ENCODE results near the gene S100A9. TPM values are rescaled to one million over a fixed set of nuclear protein-coding genes. Genes with fewer than 3 reads are reported as not detected.

The S100A9 gene
- total and polyA plus RNA-seq, 10 donors = 947 to 6,984 (median 2,376) TPM

DNA sequence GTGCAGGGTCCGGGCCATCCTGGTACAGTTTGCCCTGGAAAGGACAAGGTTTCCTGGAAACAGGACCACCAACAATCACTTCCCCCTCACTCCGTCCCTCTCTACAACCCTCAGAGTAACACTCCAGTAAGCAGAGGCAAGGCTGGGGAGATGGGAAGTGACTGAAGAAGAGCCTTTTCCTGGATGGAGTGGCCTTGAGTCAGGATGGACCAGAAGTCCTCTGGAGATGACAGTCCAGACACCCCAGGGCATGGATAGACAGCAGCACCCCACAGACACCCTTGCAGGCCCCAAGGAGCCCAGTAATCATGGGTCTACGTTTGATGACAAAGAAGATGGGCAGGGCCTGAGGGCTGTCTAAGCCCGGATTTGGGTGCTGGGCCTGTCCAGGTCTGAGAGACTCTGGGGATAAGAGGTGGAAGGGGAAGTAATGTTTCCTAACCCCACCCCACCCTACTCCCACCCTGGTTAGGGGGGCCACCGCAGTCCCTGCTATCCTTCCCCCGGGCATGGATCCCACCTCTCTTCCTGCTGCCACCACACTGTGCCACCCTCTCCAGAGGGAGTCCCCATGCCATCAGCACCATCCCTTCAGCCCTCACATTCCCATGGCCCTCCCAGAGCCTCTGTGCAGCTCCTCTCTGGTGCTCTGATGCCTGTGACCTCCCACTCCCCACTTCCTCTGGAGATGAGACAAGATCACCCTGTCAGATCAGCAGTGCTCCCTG lies 40.4 kb downstream of the S100A9 start:
- intact Hi-C loops (cut with DNase I; ENCODE audit: low total_unique reads) = no loop called here
- WGBS, 5 donors = 67 to 87% (median 78%) methylated on average over 5 to 6 of the region's 6 CpGs
- no peak overlapping the region for H3K4me3 ChIP-seq
- TF ChIP-seq POLR2A (IDR thresholded peaks at IDR 0.05) (no peak), POLR2AphosphoS5 (IDR thresholded peaks at IDR 0.05) (no peak)
- TF ChIP-seq, protein P1, sequence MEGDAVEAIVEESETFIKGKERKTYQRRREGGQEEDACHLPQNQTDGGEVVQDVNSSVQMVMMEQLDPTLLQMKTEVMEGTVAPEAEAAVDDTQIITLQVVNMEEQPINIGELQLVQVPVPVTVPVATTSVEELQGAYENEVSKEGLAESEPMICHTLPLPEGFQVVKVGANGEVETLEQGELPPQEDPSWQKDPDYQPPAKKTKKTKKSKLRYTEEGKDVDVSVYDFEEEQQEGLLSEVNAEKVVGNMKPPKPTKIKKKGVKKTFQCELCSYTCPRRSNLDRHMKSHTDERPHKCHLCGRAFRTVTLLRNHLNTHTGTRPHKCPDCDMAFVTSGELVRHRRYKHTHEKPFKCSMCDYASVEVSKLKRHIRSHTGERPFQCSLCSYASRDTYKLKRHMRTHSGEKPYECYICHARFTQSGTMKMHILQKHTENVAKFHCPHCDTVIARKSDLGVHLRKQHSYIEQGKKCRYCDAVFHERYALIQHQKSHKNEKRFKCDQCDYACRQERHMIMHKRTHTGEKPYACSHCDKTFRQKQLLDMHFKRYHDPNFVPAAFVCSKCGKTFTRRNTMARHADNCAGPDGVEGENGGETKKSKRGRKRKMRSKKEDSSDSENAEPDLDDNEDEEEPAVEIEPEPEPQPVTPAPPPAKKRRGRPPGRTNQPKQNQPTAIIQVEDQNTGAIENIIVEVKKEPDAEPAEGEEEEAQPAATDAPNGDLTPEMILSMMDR (IDR thresholded peaks at IDR 0.05 in 8 of 11, conservative IDR thresholded peaks at IDR 0.05 in 3 of 11) = no peak
- no peaks in the 10 kb centered on the region for H3K36me3 ChIP-seq
- H3K27me3 ChIP-seq (replicated peaks in 1 of 7) = peaks cover 0 to 48% (median 0%) of the 10 kb centered on the region in 7 donors
- peaks cover 0 to 25% (median 0%) of the 10 kb centered on the region in 6 donors for H3K4me1 ChIP-seq
- no peaks in the 10 kb centered on the region for H3K9me3 ChIP-seq
- no peak for DNase-seq
- H3K27ac ChIP-seq = peak overlapping the region in 1 of 8 donors; percentile 95

DNA sequence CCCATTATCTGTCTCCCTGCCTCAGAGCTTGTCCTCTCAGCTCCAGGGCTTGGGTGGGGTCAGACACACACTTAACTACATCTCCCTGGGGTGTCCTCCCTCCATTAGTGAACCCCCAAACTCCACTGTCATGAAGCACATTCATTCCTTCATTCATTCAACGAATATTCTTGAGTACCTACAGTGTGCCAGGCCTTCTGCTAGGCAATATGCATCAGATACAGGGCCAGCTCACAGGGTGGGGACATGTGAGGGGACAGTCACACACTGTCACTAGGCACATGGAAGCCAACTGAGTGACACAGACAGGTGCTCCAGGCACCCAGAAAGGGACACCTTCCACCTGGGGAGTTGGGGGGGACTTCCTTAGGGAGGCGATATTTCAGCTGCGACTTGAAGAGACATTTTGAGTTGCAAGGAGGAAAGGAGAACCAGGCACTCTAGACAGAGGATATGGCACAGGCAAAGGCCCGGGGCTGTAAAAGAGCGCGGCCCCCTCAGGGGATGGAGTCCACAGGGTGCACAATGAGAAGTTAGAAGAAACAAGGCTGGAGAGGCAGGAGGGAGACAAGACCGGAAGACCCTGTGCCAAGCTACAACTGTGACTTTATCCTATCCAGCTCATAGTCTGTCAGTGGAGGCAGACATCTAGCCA lies 41.9 kb downstream of the S100A9 start:
- peaks cover 0 to 40% (median 0%) of the 10 kb centered on the region in 7 donors for H3K27me3 ChIP-seq (replicated peaks in 1 of 7)
- intact Hi-C loops (cut with DNase I; ENCODE audit: low total_unique reads) = no loop called here
- H3K27ac ChIP-seq = no peak overlapping the region
- DNase-seq = no peak
- H3K9me3 ChIP-seq = no peaks in the 10 kb centered on the region
- 86 to 96% (median 91%) methylated on average over 7 of the region's 7 CpGs for WGBS, 5 donors
- TF ChIP-seq POLR2A (IDR thresholded peaks at IDR 0.05) = no peak
- no peak for TF ChIP-seq POLR2AphosphoS5 (IDR thresholded peaks at IDR 0.05)
- TF ChIP-seq, protein P1 (IDR thresholded peaks at IDR 0.05 in 8 of 11, conservative IDR thresholded peaks at IDR 0.05 in 3 of 11) = no peak
- peaks cover 0 to 29% (median 0%) of the 10 kb centered on the region in 6 donors for H3K4me1 ChIP-seq
- no peaks in the 10 kb centered on the region for H3K36me3 ChIP-seq
- no peak overlapping the region for H3K4me3 ChIP-seq

DNA sequence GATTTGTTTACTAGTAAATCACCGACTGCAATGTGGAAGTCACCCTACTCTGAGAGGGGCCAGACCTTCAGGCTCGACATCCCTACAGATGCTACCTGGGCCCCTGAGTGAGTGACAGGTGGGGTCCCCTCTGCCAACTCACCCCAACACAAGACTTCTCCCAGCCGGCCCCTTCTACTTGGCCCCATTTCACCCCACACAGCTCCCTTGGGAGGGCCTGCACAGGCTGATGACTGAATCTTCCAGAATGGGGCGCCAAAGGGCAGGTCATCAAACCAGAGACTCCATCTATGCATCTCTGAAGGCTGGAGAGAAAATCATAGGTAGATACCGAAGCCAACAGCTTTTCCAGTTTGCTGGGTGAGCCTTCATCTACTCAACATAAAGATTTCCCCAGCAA lies 42.6 kb downstream of the S100A9 start:
- Histone ChIP-seq H3K4me1 (peaks cover 0 to 33% (median 0%) of the 10 kb centered on the region in 6 donors), H3K9me3 (no peaks in the 10 kb centered on the region), H3K36me3 (no peaks in the 10 kb centered on the region), H3K27ac (no peak overlapping the region), H3K4me3 (no peak overlapping the region), H3K27me3 (replicated peaks in 1 of 7) (peaks cover 0 to 33% (median 0%) of the 10 kb centered on the region in 7 donors)
- intact Hi-C loops (cut with DNase I; ENCODE audit: low total_unique reads) = no loop called here
- TF ChIP-seq, protein P1 (IDR thresholded peaks at IDR 0.05 in 8 of 11, conservative IDR thresholded peaks at IDR 0.05 in 3 of 11) = no peak
- TF ChIP-seq POLR2A (IDR thresholded peaks at IDR 0.05) (no peak), POLR2AphosphoS5 (IDR thresholded peaks at IDR 0.05) (no peak)
- WGBS, 5 donors = 65 to 76% (median 74%) methylated on average over 5 of the region's 5 CpGs
- no peak for DNase-seq

GRCh38 chr1:153401461-153401860 lies 43.8 kb downstream of the S100A9 start:
- no peaks in the 10 kb centered on the region for H3K9me3 ChIP-seq
- no peaks in the 10 kb centered on the region for H3K36me3 ChIP-seq
- WGBS, 5 donors = 87 to 95% (median 90%) methylated on average over 9 of the region's 9 CpGs
- peak overlapping the region in 2 of 8 donors; percentile 76 to 85 for H3K27ac ChIP-seq
- no peak for DNase-seq
- H3K4me1 ChIP-seq = peaks cover 0 to 33% (median 0%) of the 10 kb centered on the region in 6 donors
- H3K4me3 ChIP-seq = no peak overlapping the region
- intact Hi-C loops (cut with DNase I; ENCODE audit: low total_unique reads) = no loop called here
- TF ChIP-seq, protein P1 (IDR thresholded peaks at IDR 0.05 in 8 of 11, conservative IDR thresholded peaks at IDR 0.05 in 3 of 11) = no peak
- TF ChIP-seq POLR2A (IDR thresholded peaks at IDR 0.05) (no peak), POLR2AphosphoS5 (IDR thresholded peaks at IDR 0.05) (no peak)
- peaks cover 0 to 33% (median 0%) of the 10 kb centered on the region in 7 donors for H3K27me3 ChIP-seq (replicated peaks in 1 of 7)
